Coronary artery (tissue), 2 donors: ENCODE data around the gene BST1.
A peak's percentile ranks its signal among the peaks of the same experiment; 100 is the strongest.

Source experiments
- DNase-seq: peaks from one replicate; pipeline ENCODE4 v3.0.0-alpha.2; 2017; ENCODE audit warnings: low spot score
- H3K27ac ChIP-seq, 2 donors: fragments of 200-600 bp; sonication (generic); one replicate each; pipeline ENCODE4 v1.5.1; 2016 to 2019
- H3K4me3 ChIP-seq: fragments of 200-600 bp; sonication (generic); 2 replicates; pipeline ENCODE4 v1.5.1; 2016; ENCODE audit warnings: mild to moderate bottlenecking, moderate library complexity
- CTCF ChIP-seq: fragments of 200-600 bp; sonication (generic); IDR thresholded peaks from one replicate; pipeline ENCODE4 v1.5.1; 2019; ENCODE audit warnings: antibody characterized with exemption

The BST1 gene

GRCh38 chr4:15702941-15703403, at the start of gene BST1:
BST1 (plus strand) TSS chr4:15703065; CDS start chr4:15703145, 80 bp downstream.
- TF ChIP-seq CTCF, result no peak
- H3K27ac ChIP-seq, result peak within 1 kb of the TSS; percentile 5 to 65
- peak within 1 kb of the TSS; percentile 82 for H3K4me3 ChIP-seq
- DNase-seq, result peak; percentile 82

GRCh38 chr4:15653420-15653819, 49.4 kb upstream of the BST1 start:
- DNase-seq, result no peak
- H3K27ac ChIP-seq, result peak overlapping the region; percentile 96 to 100
- no peak for TF ChIP-seq CTCF
- H3K4me3 ChIP-seq, result peak overlapping the region; percentile 87

GRCh38 chr4:15653864-15654592, 48.8 kb upstream of the BST1 start:
- DNase-seq, result no peak
- Histone ChIP-seq H3K4me3 (peak overlapping the region; percentile 87), H3K27ac (peak overlapping the region; percentile 96 to 100)
- TF ChIP-seq CTCF, result no peak

- peak; percentile 80 for DNase-seq
- TF ChIP-seq CTCF, result no peak
- H3K4me3 ChIP-seq, result peak overlapping the region; percentile 87
- H3K27ac ChIP-seq, result peak overlapping the region; percentile 96 to 100
Measured at GRCh38 chr4:15654593-15655222, 48.2 kb upstream of the BST1 start.

GRCh38 chr4:15655223-15656037, 47.4 kb upstream of the BST1 start, which contains the start of gene FBXL5:
FBXL5 (minus strand) TSS chr4:15655357; CDS start chr4:15655287, 70 bp downstream.
- no peak for TF ChIP-seq CTCF
- peak; percentile 87 for DNase-seq
- H3K4me3 ChIP-seq, result peak within 1 kb of the TSS; percentile 87
- H3K27ac ChIP-seq, result peak within 1 kb of the TSS; percentile 96 to 100

GRCh38 chr4:15656038-15656470, 46.8 kb upstream of the BST1 start:
- Histone ChIP-seq H3K27ac (peak overlapping the region; percentile 96 to 100), H3K4me3 (peak overlapping the region; percentile 87)
- TF ChIP-seq CTCF, result no peak
- peak; percentile 75 for DNase-seq
